Loucy (cell line): ENCODE results near the gene RNF32.

Experiments
- H2AFZ ChIP-seq: fragments of 200-600 bp; sonication (generic); 2 replicates; pipeline ENCODE4 v1.6.0; 2016; ENCODE audit warnings: antibody characterized with exemption, mild to moderate bottlenecking, low read length, moderate library complexity
- H3F3A ChIP-seq: fragments of 200-600 bp; 2 replicates; pipeline ENCODE4 v1.6.0; 2016; ENCODE audit warnings: antibody characterized with exemption, low read depth, mild to moderate bottlenecking
- H3K27me3 ChIP-seq: fragments of 200-600 bp; sonication (generic); 2 replicates; pipeline ENCODE4 v1.6.1; 2014; ENCODE audit warnings: low read length, mild to moderate bottlenecking; ENCODE audit not compliant: insufficient read depth, poor library complexity, severe bottlenecking
- H3K36me3 ChIP-seq: fragments of 200-600 bp; sonication (generic); 2 replicates; pipeline ENCODE4 v1.6.1; 2016; ENCODE audit warnings: low read length; ENCODE audit not compliant: insufficient read depth
- H3K4me1 ChIP-seq: fragments of 200-600 bp; sonication (generic); 2 replicates; pipeline ENCODE4 v1.5.1; 2014; ENCODE audit warnings: low read length, mild to moderate bottlenecking; ENCODE audit not compliant: insufficient read depth, poor library complexity, severe bottlenecking
- H3K4me2 ChIP-seq: fragments of 200-600 bp; sonication (generic); 2 replicates; pipeline ENCODE4 v1.6.0; 2014; ENCODE audit warnings: antibody characterized with exemption, low read length, low read depth, mild to moderate bottlenecking; ENCODE audit not compliant: poor library complexity, severe bottlenecking
- H3K4me3 ChIP-seq: fragments of 200-600 bp; sonication (generic); 2 replicates; pipeline ENCODE4 v1.5.1; 2014; ENCODE audit warnings: low read length, mild to moderate bottlenecking, mixed read lengths; ENCODE audit not compliant: poor library complexity, severe bottlenecking
- H3K79me2 ChIP-seq: fragments of 200-600 bp; sonication (generic); 2 replicates; pipeline ENCODE4 v1.6.1; 2014; ENCODE audit warnings: low read length; ENCODE audit not compliant: insufficient read depth
- H3K9ac ChIP-seq: fragments of 200-600 bp; sonication (generic); 2 replicates; pipeline ENCODE4 v1.6.0; 2014; ENCODE audit warnings: mild to moderate bottlenecking, low read depth, low read length, moderate library complexity; ENCODE audit not compliant: poor library complexity, severe bottlenecking
- H3K9me2 ChIP-seq: fragments of 200-600 bp; sonication (generic); replicated peaks from 2 replicates; pipeline ENCODE4 v1.6.1; 2016; ENCODE audit warnings: low read depth, low read length, mixed read lengths
- H3K9me3 ChIP-seq: fragments of 200-600 bp; sonication (generic); 2 replicates; pipeline ENCODE4 v1.6.1; 2014; ENCODE audit warnings: mild to moderate bottlenecking, antibody characterized with exemption, low read length, low read depth; ENCODE audit not compliant: insufficient read depth
- H4K20me1 ChIP-seq: fragments of 200-600 bp; sonication (generic); 2 replicates; pipeline ENCODE4 v1.6.0; 2014; ENCODE audit warnings: antibody characterized with exemption, low read length, mild to moderate bottlenecking; ENCODE audit not compliant: insufficient read depth, poor library complexity, severe bottlenecking
- CTCF ChIP-seq: fragments of 200-600 bp; sonication (generic); conservative IDR thresholded peaks from 2 replicates; pipeline ENCODE4 v1.5.1; 2014; ENCODE audit warnings: mild to moderate bottlenecking, antibody characterized with exemption, low read length
- EZH2phosphoT487 ChIP-seq: fragments of 200-600 bp; IDR thresholded peaks from 2 replicates; pipeline ENCODE4 v1.6.1; 2018; ENCODE audit warnings: antibody characterized with exemption, mild to moderate bottlenecking, moderate library complexity, borderline replicate concordance

RNF32 gene

DNA sequence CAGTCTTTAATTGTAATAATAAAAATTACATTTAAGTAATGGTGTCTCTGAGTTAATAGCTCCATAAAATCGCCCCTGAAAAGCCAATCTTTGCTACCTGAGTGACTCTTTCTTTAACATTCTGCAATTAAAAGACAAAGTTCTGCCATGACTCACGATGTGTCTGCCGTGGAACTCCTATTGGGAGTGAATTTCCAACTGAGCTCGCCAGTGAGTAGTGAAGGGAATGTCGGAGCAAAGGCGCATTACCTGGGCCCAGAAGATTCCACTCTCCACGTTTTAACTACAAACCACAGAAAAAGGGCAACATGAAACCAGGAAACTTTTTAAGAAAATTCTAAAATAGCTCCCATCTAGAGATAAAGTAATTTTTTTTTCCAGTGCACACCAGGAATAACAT, 36.9 kb upstream of the RNF32 start:
- Histone ChIP-seq H3K4me3 (no peak overlapping the region), H3K9ac (no peak overlapping the region), H2AFZ (no peak overlapping the region), H3K9me2 (no peaks in the 10 kb centered on the region), H3F3A (no peaks in the 10 kb centered on the region), H4K20me1 (no peaks in the 10 kb centered on the region), H3K4me1 (no peaks in the 10 kb centered on the region), H3K36me3 (no peaks in the 10 kb centered on the region), H3K9me3 (no peaks in the 10 kb centered on the region), H3K27me3 (no peaks in the 10 kb centered on the region), H3K4me2 (no peak overlapping the region), H3K79me2 (no peaks in the 10 kb centered on the region)
- TF ChIP-seq EZH2phosphoT487 = no peak
- TF ChIP-seq CTCF = no peak

DNA sequence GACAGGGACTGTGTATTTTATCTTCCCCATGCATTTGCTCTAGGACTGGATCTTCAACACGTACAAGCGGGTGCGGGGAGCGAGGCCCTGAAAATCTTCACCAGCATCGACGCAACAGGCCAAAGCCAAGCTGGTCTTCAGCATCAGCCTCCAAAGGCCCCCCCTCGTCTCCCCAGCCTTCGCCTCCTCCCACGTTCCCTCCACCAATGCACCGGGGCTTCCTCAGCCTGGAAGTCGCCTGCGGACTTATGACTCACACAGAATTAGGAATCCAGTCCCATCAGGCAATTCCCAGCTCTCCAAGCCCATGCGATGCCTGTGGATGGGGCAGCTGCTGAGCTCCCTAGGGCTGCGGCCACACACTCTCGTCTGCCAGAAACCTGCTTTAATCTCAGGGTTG, 36.3 kb upstream of the RNF32 start:
- Histone ChIP-seq H3K27me3 (no peaks in the 10 kb centered on the region), H3K9me2 (no peaks in the 10 kb centered on the region), H3K4me2 (no peak overlapping the region), H4K20me1 (no peaks in the 10 kb centered on the region), H3K4me3 (no peak overlapping the region), H3K4me1 (no peaks in the 10 kb centered on the region), H3K9ac (no peak overlapping the region), H3F3A (no peaks in the 10 kb centered on the region), H3K79me2 (no peaks in the 10 kb centered on the region), H3K36me3 (no peaks in the 10 kb centered on the region), H2AFZ (no peak overlapping the region), H3K9me3 (no peaks in the 10 kb centered on the region)
- TF ChIP-seq EZH2phosphoT487 (no peak), CTCF (no peak)

DNA sequence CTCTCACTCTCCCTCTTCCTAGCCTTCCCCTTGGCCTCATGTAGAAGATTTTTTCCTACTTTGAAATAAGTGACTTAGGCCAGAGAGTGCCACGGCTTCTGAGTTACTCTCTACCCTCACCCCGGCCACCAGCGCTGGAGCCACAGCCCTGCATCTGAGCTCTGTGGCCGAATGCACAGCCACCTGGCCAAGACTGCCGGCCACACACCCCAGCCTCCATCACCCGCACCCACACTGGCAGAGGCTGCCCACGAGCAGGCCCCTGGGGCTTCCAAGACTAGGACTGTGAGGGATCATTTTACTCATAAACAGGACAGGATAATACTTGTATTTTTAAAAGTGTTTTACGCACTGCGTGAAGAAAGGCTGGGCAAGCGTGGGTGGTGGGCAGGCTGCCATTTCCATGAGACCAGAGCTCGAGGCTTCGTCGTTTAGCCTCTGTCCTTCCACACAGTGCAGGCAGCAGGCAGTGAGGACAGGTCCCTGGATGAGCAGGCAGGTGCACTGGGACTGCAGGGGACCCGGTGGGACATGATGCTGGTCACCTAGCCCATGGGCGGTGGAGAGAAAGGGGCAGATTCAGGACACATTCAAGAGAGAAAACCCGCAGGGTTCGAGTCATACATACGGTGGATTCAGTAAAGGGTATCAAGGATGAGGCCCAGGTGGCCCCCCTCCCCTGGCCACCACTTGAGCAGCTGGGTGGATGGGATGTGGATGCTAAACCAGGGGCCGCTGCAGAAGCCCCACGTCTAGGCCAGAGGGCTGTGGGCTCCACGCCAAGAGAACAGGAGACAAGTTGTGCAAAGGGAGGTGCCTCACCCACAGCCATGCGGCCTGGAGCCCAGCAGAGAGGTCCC, 35.5 kb upstream of the RNF32 start:
- no peaks in the 10 kb centered on the region for H3K4me1 ChIP-seq
- no peaks in the 10 kb centered on the region for H3K9me2 ChIP-seq
- TF ChIP-seq EZH2phosphoT487 = no peak
- no peak for TF ChIP-seq CTCF
- H3K9me3 ChIP-seq = no peaks in the 10 kb centered on the region
- no peak overlapping the region for H2AFZ ChIP-seq
- no peak overlapping the region for H3K4me3 ChIP-seq
- H3K27me3 ChIP-seq = no peaks in the 10 kb centered on the region
- H3K36me3 ChIP-seq = no peaks in the 10 kb centered on the region
- H3K9ac ChIP-seq = no peak overlapping the region
- H4K20me1 ChIP-seq = no peaks in the 10 kb centered on the region
- H3F3A ChIP-seq = no peaks in the 10 kb centered on the region
- H3K79me2 ChIP-seq = no peaks in the 10 kb centered on the region
- H3K4me2 ChIP-seq = no peak overlapping the region
